GM08714 (cell line): ENCODE measurements around the gene DDX27.
A peak's percentile ranks its signal among the peaks of the same experiment; 100 is the strongest.
"Not testable (repeated sequence)": the region's sequence is repeated elsewhere in the genome, so short reads cannot be mapped to it uniquely, and the experiment has no call there.

Experiments
- H3K4me3 ChIP-seq: fragments of 200-500 bp; sonication (Bioruptor generic); 2 replicates; pipeline ENCODE4 v1.5.1; 2014; ENCODE audit warnings: mild to moderate bottlenecking, low read length, inconsistent platforms
- ZNF274 ChIP-seq: IDR thresholded peaks from 2 replicates; pipeline ENCODE4 v1.6.1; 2012; ENCODE audit warnings: mild to moderate bottlenecking, low read depth, low read length

DDX27 gene

GRCh38 chr20:49187851-49188641 lies 31.2 kb upstream of the DDX27 start, which contains the start of gene STAU1:
TSS of gene STAU1 (minus strand) at chr20:49188334. CDS start at chr20:49166201, 22,133 bp downstream.
- no peak for TF ChIP-seq ZNF274
- peak within 1 kb of the TSS; percentile 100 for H3K4me3 ChIP-seq

- H3K4me3 ChIP-seq: not testable (repeated sequence)
Measured at GRCh38 chr20:49192944-49193518, 26.2 kb upstream of the DDX27 start.

- no peak for TF ChIP-seq ZNF274
- no peak overlapping the region for H3K4me3 ChIP-seq
Measured at GRCh38 chr20:49199729-49200293, 19.4 kb upstream of the DDX27 start.

- H3K4me3 ChIP-seq: no peak overlapping the region
- TF ChIP-seq ZNF274: no peak
Measured at GRCh38 chr20:49203011-49203410, 16.2 kb upstream of the DDX27 start.

GRCh38 chr20:49203746-49204145 lies 15.5 kb upstream of the DDX27 start:
- TF ChIP-seq ZNF274: no peak
- H3K4me3 ChIP-seq: no peak overlapping the region

- no peak for TF ChIP-seq ZNF274
- no peak overlapping the region for H3K4me3 ChIP-seq
Measured at GRCh38 chr20:49207076-49207475, 12.1 kb upstream of the DDX27 start.

GRCh38 chr20:49210101-49210756 lies 9.0 kb upstream of the DDX27 start:
- no peak overlapping the region for H3K4me3 ChIP-seq
- TF ChIP-seq ZNF274: no peak

GRCh38 chr20:49210757-49211110 lies 8.5 kb upstream of the DDX27 start:
- no peak overlapping the region for H3K4me3 ChIP-seq
- no peak for TF ChIP-seq ZNF274

- no peak overlapping the region for H3K4me3 ChIP-seq
- TF ChIP-seq ZNF274: no peak
Measured at GRCh38 chr20:49214571-49214970, 4.6 kb upstream of the DDX27 start.

- TF ChIP-seq ZNF274: no peak
- H3K4me3 ChIP-seq: no peak overlapping the region
Measured at GRCh38 chr20:49215232-49215631, 4.0 kb upstream of the DDX27 start.

GRCh38 chr20:49216991-49217578 lies 2.1 kb upstream of the DDX27 start:
- H3K4me3 ChIP-seq: no peak overlapping the region; the same call in 1 of the 2 replicates

GRCh38 chr20:49218739-49219090 lies 501 bp upstream of the DDX27 start:
- peak overlapping the region; percentile 7; the same call in 1 of the 2 replicates for H3K4me3 ChIP-seq

More at GRCh38 chr20:49216991-49217578, 2.1 kb upstream of the DDX27 start:
- no peak for TF ChIP-seq ZNF274

- no peak for TF ChIP-seq ZNF274
- H3K4me3 ChIP-seq: peak overlapping the region; percentile 90
Measured at GRCh38 chr20:49219924-49220831, 962 bp downstream of the DDX27 start.
